Measurements from ENCODE around the gene ARHGAP27.

ARHGAP27 gene

DNA sequence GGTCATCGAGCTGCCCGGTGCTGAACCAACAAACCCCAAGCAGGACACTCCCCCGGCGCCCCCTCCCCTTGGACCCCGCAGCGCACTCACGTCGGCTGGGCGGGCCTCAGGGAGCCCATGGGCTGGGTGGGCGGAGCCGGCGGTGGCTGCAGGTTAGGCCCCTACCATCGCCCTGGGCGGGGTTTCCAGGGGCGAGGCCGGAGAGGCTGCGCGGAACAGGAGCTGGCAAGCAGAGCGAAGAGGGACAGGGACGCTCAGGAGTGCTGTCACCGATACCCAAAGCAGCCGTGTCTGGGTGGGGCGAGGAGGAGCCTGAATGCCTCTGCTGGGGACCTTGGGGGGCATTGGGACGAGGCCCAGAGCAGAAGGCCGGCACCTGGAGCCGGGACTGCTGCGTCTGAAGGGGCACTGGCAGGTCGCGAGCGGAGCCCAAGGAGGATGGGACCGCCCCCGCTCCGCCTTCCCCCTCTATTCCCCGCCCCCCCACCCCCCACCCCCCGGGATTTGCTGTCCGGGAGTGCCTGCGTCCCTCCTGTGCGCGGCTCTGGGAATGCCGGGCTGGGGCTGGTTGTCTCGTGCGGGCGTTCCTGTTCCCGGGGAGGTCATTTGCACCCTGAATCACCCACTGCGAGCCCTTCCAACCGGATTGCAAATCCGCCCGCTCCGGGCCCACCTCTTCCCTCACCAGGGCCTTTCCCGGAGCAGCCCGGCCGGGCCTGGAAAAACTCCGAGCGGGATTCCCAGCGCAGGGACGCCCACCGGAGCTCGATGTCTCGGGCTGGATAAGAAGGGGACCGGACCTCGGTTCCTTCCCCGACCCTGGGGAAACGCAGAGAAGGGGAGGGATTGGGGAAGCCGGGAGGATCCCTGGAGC lies 902 bp downstream of the ARHGAP27 start:
- peak in 20 of 56 donors; percentile 13 to 57 (median 40) for DNase-seq

DNA sequence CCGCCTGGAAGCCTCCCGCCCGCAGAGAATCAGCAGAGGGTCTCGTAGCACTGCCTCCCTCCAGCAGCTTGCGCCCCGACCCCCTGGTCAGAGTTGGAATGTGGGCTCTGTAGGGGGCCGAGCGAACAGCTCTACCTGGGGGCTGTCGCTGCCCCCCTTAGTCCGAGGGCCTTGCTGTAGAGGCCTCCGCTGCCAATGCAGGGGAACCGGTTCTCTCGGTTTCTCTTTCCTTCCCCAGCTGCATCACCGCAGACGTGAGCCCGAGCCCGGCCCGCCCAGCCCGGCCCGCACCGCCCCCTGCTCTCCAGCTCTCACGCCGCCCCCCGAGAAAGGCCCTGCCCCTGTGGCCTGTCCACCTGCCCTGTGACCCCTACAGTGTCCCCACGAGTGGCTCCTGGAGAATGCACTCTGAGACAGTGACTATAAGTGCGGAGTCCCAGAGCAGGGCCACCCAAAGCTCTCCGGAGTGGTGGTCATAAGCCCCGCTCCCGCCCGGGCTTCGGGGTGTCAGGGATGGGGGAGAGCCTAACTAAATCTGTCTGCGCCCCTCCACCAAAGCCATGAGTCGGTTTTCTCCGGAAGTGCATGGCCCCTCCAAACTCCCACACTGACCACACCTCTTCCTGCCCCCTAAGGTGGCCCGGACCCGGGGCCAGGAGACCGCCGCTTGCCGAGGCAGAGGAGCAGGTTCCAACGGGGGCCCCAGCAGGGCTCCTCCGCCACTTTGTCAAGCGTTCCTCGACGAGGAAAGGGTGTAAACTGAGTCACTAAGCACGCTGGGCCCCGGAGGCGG lies 1.7 kb downstream of the ARHGAP27 start:
- DNase-seq = no peak

DNA sequence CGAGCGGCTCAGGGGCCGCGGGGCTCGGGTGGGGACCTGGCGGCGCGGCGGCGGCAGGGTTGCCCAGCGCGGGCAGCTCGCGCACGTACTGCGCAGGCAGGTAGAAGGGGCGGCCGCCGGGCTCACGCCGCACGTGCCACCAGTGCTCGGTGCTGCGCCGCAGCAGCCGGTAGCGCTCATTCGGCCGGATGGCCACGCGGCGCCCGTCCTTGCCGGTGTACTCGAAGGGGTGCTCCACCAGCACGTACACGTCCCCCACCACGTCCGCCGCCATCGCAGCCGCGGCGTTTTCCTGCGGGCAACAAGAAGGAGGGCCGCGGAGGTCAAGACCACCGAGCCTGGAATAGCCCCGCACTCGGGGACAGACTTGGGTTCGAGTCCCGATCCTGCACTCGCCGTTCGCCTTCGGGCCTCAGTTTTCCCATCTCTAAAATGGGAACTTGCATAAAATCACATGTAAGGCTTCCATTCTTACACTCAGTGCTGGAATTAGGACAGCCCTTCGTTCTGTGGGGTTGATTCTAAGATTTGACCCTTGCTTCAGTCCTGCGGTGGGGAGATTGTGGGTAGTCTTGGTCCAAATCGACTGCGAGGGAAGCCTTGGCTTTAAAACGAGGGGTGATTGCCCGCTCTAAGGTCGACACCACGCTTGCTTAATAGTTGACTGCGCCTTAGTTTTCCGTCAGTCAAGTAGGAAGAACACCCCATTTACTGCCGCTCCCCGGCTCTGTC lies 2.5 kb downstream of the ARHGAP27 start:
- no peak for DNase-seq

- DNase-seq = no peak
These were observed 3.2 kb downstream of the ARHGAP27 start for GRCh38 chr17:45429339-45430005.

GRCh38 chr17:45428931-45429338 lies 3.7 kb downstream of the ARHGAP27 start:
- DNase-seq = peak in 4 of 56 donors; percentile 8 to 22 (median 14)

GRCh38 chr17:45428050-45428617 lies 4.5 kb downstream of the ARHGAP27 start:
- DNase-seq = peak in 46 of 56 donors; percentile 12 to 81 (median 46)

- DNase-seq = no peak
These were observed 5.4 kb downstream of the ARHGAP27 start for GRCh38 chr17:45427181-45427835.

- DNase-seq = no peak
These were observed 6.1 kb downstream of the ARHGAP27 start for GRCh38 chr17:45426561-45426960.

GRCh38 chr17:45425984-45426413 lies 6.7 kb downstream of the ARHGAP27 start:
- no peak for DNase-seq

GRCh38 chr17:45425125-45425983 lies 7.3 kb downstream of the ARHGAP27 start:
- no peak for DNase-seq

DNA sequence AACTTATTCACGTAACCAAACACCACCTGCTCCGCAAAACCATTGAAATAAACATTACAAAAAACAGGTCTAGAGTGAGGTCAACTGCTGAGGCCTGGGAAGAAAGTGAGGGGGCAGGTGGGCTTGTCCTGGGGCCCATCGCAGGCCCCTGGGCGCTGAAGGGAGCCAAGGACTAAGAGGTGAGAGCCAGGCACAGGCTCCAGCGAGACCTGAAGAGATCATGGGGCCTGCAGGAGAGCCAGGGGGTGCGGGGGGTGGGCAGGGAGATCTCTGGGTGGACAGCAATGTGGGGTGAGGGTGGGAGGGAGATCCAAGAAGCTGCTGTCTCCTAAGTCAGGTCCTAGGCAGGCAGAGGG lies 7.9 kb downstream of the ARHGAP27 start:
- DNase-seq = no peak

GRCh38 chr17:45423975-45424335 lies 8.7 kb downstream of the ARHGAP27 start:
- no peak for DNase-seq

DNA sequence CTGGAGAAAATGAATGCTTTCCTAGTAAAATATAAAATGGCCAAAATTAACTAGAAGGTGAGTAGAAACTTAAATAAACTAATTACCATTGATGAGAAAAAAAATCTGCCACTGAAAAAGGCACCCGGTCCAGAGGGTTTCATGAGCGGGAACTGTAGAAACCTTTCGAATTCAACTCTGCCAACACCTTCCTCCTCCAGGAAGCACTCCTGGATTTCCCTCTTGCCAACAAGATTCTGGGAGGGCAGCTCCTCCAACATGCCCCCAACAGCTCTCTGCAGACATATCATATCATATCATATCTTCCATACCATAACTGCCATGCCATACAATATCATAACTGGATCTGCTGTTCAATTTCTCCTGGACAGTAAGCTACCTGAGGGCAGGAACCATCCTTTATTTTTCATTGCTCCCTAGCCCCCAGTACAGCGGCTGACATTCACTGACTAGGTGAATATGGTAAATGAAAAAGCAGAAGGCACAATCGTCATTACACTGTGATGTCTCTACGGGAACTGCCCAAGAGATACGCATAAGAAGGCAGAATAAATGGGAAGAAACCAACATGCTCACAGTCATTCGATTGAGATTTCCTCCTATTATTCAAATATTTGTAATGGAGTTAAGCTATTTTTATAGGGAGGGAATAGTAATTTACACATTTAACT lies 9.2 kb downstream of the ARHGAP27 start:
- DNase-seq = no peak

DNA sequence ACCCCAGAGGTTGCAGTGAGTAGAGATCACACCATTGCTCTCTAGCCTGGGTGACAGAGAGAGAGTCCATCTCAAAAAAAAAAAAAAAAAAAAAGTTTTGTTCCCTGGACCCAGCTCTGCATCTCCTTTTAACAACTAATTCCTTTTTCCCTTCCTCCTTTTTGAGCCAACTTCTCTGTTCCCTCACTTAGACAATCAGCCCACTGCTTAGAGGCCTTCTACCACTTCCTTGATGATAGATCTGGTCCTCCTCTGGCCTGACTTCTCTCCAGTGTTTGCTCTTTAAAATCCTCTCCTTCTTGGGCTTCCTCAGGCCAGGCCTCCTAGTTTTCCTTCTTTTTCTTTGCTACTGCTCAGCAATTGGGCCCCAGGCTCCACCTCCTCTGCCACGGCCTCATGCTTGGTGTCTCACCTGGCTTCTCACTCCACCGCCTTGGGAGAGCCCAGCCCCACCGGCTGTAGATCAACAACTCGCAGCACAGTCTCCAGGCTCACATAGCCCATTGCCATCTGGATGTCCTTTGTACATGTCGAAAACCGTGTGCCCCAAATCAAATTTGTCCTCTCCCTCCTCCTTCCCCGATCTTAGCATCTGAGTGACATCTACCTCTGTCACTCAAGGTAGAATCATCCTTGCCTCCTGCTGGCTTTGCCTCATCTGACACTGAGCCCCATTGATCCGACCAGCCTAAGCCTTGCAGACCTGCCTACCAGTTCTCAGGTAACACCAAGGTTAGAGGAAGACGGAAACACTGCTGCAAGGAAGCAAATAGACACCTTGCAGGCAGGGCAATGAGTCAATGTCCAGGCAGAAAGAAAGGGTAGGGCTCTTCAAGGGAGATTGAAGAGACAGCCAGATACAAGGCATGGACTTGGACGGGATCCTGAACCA lies 17.4 kb downstream of the ARHGAP27 start:
- no peak for DNase-seq

DNA sequence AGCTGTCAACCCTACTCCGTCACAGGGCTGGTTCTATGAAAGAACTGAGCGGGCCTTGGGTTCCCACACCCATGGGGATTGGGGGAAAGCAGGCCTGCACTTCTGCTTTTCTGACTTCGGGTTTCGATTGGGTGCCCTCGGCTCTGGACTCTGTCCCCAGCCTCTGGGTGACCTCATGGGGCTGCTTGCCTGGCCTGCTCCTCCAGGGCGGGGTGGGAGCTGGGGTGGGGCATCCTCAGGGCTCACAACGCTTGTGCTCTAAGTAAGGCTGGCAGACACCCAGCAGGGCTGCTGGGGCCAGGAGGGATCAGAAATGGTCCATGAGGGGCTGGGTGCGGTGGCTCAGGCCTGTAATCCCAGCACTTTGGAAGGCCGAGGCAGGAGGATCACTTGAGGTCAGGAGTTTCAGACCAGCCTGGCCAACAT lies 19.2 kb downstream of the ARHGAP27 start:
- peak in 11 of 56 donors; percentile 8 to 47 (median 20) for DNase-seq

GRCh38 chr17:45411348-45412105 lies 21.1 kb downstream of the ARHGAP27 start:
- DNase-seq = no peak
